K562 (cell line): ENCODE measurements around the gene DRAXIN. TPM values are rescaled to one million over a fixed set of nuclear protein-coding genes. Genes with fewer than 3 reads are reported as not detected.

Experiments
- HNRNPH1 ChIP-seq: fragments of 200-400 bp; formaldehyde crosslinking; optimal IDR thresholded peaks from 2 replicates; pipeline ENCODE3; 2017; ENCODE audit warnings: low read depth, mild to moderate bottlenecking, low read length, moderate library complexity
- MYC ChIP-seq, 2 experiments: fragments of 250-450 bp in 1 of 2; sonication (Bioruptor Pico) in 1 of 2; IDR thresholded peaks; 2 replicates each; pipeline versions ENCODE4 v1.5.1 to v1.6.1; 2012 to 2021; ENCODE audit warnings: low read depth in 2 of 2, borderline replicate concordance in 1 of 2, improper control_type of control experiment in 1 of 2, low read length in 1 of 2, mild to moderate bottlenecking in 1 of 2, moderate library complexity in 1 of 2
- ZC3H4 ChIP-seq: sonication (generic); formaldehyde crosslinking; IDR thresholded peaks from 2 replicates; pipeline ENCODE4 v1.9.0; 2021; ENCODE audit warnings: missing genetic modification reagents, borderline replicate concordance
- ZKSCAN1 ChIP-seq: fragments of 150-350 bp; IDR thresholded peaks from 2 replicates; pipeline ENCODE4 v1.6.1; 2016; ENCODE audit warnings: low read depth, low read length
- ZNF282 ChIP-seq: sonication (generic); formaldehyde crosslinking; IDR thresholded peaks from 2 replicates; pipeline ENCODE4 v1.8.1; 2023; ENCODE audit warnings: missing genetic modification reagents
- polyA plus RNA-seq, 8 experiments: library from polyadenylated mRNA; depleted of rRNA in 4 of 8; stranded (reverse) in 5 of 8; unstranded in 3 of 8; fragments of >200 nt; fragmentation: Nextera tagmentation in 2 of 8; fragmentation: Illumina TruSeq in 1 of 8; extraction: Ambion mirVana in 2 of 8; extraction: Trizol in 1 of 8; gene quantifications; 2 replicates each; pipeline versions ENCODE4 v1.2.1 to v1.2.3, GENCODE V29; 2011 to 2014; ENCODE audit warnings: inconsistent platforms in 1 of 8, missing spikeins in 1 of 8
- total RNA-seq, 7 experiments: library from RNA; depleted of rRNA in 6 of 7; stranded (reverse); fragments of >200 nt in 6 of 7; fragmentation: Illumina TruSeq in 2 of 7; extraction: Trizol in 2 of 7; gene quantifications; 2 replicates each; pipeline versions ENCODE4 v1.2.1 to v1.2.3, GENCODE V29; 2011 to 2021; ENCODE audit warnings: low replicate concordance in 1 of 7
- TF ChIP-seq, protein P1 (sequence below): fragments of 200-600 bp; sonication (generic); IDR thresholded peaks from one replicate; pipeline ENCODE4 v1.6.1; 2012; ENCODE audit warnings: mild to moderate bottlenecking, low read depth, low read length, inconsistent platforms
- TF ChIP-seq, protein P2 (sequence below), 2 experiments: fragments of 450-650 bp; conservative IDR thresholded peaks; 2 replicates each; pipeline ENCODE4 v1.6.1; 2017; ENCODE audit warnings: mild to moderate bottlenecking in 2 of 2, moderate library complexity in 2 of 2
- TF ChIP-seq, protein P3 (sequence below): sonication (generic); formaldehyde crosslinking; IDR thresholded peaks from 2 replicates; pipeline ENCODE4 v1.8.0; 2023; ENCODE audit warnings: mild to moderate bottlenecking, missing genetic modification reagents

The DRAXIN gene
- total and polyA plus RNA-seq, 9 of the 15 experiments (the other 6 are each of a cell fraction or from before 2014, with no cell fraction given), result 0.01 to 0.04 (median 0.01) TPM; not detected in 6

DNA sequence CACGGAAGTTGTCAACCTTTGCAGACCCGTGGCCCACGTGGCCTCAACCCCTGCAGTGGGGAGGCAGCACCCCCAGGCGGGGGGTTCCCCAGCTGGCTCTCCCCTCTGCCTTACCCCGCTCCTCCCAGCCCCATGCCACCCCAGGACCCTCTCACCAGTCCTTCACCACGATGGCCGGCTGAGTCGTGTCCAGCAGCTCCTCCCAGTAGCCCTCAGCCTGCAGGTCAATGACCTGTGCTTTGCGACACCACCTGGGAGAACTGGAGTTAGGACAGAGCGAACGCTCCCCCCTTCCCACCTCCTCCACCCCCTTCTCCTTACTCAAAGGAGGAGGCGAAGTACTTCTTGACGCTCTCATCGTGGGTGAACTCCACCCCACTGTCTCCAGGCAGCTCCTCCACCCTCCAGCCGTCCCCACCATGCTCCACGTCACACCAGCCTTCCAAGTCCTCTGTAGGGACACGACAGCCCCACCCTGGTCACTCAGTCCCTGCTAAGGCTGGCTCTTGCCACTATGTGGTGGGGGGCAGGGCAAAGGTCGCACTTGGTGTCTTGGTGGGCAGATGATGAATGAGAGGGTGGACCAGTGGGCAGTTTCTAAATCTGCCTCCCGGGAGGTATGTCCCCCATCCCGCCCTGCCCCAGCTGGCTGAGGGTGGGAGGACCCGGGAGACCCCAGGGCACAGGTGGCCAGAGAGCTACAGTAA is 41.7 kb upstream of the DRAXIN start (continued):
- TF ChIP-seq, protein P1, sequence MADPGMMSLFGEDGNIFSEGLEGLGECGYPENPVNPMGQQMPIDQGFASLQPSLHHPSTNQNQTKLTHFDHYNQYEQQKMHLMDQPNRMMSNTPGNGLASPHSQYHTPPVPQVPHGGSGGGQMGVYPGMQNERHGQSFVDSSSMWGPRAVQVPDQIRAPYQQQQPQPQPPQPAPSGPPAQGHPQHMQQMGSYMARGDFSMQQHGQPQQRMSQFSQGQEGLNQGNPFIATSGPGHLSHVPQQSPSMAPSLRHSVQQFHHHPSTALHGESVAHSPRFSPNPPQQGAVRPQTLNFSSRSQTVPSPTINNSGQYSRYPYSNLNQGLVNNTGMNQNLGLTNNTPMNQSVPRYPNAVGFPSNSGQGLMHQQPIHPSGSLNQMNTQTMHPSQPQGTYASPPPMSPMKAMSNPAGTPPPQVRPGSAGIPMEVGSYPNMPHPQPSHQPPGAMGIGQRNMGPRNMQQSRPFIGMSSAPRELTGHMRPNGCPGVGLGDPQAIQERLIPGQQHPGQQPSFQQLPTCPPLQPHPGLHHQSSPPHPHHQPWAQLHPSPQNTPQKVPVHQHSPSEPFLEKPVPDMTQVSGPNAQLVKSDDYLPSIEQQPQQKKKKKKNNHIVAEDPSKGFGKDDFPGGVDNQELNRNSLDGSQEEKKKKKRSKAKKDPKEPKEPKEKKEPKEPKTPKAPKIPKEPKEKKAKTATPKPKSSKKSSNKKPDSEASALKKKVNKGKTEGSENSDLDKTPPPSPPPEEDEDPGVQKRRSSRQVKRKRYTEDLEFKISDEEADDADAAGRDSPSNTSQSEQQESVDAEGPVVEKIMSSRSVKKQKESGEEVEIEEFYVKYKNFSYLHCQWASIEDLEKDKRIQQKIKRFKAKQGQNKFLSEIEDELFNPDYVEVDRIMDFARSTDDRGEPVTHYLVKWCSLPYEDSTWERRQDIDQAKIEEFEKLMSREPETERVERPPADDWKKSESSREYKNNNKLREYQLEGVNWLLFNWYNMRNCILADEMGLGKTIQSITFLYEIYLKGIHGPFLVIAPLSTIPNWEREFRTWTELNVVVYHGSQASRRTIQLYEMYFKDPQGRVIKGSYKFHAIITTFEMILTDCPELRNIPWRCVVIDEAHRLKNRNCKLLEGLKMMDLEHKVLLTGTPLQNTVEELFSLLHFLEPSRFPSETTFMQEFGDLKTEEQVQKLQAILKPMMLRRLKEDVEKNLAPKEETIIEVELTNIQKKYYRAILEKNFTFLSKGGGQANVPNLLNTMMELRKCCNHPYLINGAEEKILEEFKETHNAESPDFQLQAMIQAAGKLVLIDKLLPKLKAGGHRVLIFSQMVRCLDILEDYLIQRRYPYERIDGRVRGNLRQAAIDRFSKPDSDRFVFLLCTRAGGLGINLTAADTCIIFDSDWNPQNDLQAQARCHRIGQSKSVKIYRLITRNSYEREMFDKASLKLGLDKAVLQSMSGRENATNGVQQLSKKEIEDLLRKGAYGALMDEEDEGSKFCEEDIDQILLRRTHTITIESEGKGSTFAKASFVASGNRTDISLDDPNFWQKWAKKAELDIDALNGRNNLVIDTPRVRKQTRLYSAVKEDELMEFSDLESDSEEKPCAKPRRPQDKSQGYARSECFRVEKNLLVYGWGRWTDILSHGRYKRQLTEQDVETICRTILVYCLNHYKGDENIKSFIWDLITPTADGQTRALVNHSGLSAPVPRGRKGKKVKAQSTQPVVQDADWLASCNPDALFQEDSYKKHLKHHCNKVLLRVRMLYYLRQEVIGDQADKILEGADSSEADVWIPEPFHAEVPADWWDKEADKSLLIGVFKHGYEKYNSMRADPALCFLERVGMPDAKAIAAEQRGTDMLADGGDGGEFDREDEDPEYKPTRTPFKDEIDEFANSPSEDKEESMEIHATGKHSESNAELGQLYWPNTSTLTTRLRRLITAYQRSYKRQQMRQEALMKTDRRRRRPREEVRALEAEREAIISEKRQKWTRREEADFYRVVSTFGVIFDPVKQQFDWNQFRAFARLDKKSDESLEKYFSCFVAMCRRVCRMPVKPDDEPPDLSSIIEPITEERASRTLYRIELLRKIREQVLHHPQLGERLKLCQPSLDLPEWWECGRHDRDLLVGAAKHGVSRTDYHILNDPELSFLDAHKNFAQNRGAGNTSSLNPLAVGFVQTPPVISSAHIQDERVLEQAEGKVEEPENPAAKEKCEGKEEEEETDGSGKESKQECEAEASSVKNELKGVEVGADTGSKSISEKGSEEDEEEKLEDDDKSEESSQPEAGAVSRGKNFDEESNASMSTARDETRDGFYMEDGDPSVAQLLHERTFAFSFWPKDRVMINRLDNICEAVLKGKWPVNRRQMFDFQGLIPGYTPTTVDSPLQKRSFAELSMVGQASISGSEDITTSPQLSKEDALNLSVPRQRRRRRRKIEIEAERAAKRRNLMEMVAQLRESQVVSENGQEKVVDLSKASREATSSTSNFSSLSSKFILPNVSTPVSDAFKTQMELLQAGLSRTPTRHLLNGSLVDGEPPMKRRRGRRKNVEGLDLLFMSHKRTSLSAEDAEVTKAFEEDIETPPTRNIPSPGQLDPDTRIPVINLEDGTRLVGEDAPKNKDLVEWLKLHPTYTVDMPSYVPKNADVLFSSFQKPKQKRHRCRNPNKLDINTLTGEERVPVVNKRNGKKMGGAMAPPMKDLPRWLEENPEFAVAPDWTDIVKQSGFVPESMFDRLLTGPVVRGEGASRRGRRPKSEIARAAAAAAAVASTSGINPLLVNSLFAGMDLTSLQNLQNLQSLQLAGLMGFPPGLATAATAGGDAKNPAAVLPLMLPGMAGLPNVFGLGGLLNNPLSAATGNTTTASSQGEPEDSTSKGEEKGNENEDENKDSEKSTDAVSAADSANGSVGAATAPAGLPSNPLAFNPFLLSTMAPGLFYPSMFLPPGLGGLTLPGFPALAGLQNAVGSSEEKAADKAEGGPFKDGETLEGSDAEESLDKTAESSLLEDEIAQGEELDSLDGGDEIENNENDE, result no peak
- TF ChIP-seq ZC3H4 (CRISPR knock-in tag) (0 out of 2 replicates have a peak, but pooled peaks have one; percentile 46), MYC (IDR thresholded peaks at IDR 0.05; ENCODE audit: low read depth, low read length) (no peak), MYC (CRISPR knock-in tag; IDR thresholded peaks at IDR 0.05; ENCODE audit: borderline replicate concordance, low read depth) (peak; percentile 58; the same call in 1 of the 2 replicates), ZKSCAN1 (no peak), HNRNPH1 (no peak), ZNF282 (CRISPR knock-in tag) (0 out of 2 replicates have a peak, but pooled peaks have one; percentile 4)
- TF ChIP-seq, protein P2, sequence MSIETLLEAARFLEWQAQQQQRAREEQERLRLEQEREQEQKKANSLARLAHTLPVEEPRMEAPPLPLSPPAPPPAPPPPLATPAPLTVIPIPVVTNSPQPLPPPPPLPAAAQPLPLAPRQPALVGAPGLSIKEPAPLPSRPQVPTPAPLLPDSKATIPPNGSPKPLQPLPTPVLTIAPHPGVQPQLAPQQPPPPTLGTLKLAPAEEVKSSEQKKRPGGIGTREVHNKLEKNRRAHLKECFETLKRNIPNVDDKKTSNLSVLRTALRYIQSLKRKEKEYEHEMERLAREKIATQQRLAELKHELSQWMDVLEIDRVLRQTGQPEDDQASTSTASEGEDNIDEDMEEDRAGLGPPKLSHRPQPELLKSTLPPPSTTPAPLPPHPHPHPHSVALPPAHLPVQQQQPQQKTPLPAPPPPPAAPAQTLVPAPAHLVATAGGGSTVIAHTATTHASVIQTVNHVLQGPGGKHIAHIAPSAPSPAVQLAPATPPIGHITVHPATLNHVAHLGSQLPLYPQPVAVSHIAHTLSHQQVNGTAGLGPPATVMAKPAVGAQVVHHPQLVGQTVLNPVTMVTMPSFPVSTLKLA (conservative IDR thresholded peaks at IDR 0.05), result peak in 1 of 2 experiments; percentile 50; a peak in 1 of 4 replicates
- TF ChIP-seq, protein P3, sequence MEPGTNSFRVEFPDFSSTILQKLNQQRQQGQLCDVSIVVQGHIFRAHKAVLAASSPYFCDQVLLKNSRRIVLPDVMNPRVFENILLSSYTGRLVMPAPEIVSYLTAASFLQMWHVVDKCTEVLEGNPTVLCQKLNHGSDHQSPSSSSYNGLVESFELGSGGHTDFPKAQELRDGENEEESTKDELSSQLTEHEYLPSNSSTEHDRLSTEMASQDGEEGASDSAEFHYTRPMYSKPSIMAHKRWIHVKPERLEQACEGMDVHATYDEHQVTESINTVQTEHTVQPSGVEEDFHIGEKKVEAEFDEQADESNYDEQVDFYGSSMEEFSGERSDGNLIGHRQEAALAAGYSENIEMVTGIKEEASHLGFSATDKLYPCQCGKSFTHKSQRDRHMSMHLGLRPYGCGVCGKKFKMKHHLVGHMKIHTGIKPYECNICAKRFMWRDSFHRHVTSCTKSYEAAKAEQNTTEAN (CRISPR knock-in tag), result 0 out of 2 replicates have a peak, but pooled peaks have one; percentile 13
- TF ChIP-seq, all 486 proteins: peak for 23
